ENCODE measurements around the gene POLR2F.

The POLR2F gene

DNA sequence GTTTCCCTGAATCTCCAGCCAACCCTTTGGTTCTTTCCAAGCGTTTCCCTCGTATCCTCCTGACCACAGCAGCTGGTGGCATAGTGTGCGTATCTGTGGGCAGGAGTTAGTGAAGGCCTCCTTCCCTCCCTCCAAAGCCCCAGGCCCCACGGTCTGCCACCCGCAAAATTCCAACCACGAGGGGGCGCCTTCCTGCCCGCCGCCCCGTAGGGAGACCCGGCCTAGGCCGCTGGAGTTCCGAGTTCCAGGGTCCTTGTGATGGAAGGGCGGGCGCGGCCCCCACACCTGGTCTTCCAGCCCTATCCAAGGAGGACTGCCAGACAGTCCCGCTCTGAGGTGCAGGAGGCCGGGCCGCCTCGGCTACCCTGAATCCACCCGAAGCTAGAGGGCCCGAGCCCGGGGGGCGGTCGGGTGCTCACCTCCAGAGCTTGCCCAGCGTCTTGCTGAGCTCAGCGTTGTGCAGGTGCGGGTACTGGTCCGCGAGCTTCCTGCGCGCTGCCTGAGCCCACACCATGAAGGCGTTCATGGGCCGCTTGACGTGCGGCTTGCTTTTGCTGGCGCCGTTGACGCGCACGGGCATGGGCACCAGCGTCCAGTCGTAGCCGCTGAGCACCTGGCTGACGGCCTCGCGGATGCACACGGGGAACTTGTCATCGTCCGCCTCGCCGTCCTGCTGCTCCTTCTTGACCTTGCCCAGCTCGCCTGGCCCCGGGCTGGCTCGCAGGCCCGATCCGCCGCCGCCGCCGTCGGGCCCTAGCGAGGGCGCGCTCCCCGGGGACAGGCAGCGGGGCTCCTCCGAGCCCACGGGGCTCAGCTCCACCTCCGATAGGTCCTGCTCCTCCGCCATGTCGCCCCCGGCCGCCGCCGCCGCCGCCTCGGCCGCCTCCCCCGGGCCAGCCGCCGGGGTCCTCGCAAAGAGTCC lies 29.7 kb downstream of the POLR2F start:
- no peak for FAIRE-seq

DNA sequence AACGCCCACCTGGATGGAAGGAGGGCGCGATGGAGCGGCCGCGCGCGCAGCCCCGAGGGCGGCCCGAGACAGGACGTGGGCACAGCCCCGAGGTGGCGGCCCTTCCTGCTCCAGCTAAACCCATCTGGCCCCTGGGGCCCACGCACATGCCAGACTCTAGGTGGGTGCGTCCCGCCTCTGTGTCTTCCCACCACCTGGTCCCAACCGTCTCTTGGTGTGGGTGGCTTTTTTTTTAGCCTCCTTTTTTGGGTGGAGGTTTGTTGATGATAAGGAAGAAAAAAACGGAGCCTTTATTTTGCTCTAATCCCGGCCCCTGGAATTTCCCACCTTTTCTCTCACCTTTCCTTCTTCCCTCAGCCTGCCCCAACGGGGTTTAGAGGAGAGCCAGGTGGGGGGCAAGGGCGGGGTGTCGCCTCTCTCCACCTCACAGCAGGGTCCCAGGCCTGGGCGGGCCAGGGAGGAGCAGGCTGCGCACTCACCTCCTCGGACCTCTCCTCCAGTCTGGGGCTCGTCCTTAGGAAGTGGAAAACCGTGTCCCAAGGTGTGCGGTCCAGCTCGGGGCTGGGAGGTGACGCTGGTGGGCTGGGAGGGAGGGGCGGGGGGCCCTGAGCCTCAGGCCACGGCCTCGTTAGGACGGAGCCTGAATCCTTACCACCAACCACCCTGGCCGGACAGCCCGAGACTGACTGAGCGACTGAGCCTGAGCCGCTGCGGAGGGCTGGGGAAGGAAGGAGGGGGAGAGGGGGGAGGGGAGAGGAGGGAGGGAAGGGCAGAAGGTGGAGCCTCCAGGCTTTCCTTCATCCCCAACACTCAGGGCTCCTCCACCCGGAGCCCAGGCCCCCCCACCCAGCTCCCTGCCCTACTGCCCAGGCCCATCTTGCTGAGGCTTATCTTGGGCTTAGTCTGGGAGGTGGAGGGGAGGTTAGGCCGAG lies 30.6 kb downstream of the POLR2F start, which contains the start of gene SOX10:
SOX10 (minus strand) TSS at position 696 of the 932 bp plus-strand sequence. CDS start 771 bp downstream, outside the sequence.
- FAIRE-seq: no peak

DNA sequence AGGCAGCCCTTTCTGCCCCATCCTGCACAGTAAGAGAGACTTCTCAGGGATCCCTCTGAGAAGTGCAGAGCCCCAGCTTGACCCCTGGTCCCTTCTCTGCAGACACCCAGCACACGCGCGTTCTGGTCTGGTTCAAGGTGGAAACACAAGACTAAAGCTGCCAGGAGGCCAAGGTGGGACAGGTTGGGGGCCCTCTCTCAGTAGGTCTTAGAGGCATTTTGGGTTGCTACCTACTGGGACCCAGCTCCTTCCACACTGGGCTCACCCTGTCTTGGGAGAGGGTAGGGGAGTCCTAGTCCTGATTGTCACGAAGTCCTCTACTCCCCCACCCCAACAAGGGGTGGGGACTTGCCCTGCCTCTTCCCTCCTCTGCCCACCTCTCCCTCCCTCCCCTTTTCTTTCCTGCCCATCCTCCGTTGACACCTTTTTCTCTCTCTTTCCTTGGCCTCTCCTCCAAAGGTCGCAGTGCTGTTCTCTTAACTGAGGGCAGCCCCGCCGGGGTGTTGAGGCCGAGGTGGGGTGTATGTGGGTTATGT lies 31.6 kb downstream of the POLR2F start:
- FAIRE-seq: no peak

DNA sequence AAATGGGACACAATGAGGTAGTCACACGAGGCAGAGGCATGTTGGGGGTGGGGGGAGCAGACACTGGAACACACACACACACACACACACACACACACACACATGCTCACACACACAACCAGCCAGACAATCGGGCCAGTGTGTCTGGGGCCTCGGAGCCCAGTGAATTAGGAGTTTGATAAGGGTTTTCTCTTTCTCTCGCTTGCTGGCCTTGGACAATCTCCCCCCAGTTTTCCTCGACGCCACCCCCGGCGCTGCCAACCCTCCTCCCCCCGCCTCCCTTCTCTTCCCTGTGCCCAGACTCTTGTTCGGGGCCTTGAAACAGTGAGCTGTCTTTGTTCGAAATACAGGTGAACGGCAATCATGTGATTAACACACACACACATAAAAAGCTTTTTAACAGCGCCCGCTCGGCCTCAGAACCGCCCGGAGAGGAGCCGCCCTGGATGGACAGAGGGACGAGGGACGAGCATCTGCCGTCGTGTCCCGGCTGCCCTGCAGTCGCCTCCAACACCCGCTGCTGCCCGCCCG lies 32.3 kb downstream of the POLR2F start:
- no peak for FAIRE-seq

DNA sequence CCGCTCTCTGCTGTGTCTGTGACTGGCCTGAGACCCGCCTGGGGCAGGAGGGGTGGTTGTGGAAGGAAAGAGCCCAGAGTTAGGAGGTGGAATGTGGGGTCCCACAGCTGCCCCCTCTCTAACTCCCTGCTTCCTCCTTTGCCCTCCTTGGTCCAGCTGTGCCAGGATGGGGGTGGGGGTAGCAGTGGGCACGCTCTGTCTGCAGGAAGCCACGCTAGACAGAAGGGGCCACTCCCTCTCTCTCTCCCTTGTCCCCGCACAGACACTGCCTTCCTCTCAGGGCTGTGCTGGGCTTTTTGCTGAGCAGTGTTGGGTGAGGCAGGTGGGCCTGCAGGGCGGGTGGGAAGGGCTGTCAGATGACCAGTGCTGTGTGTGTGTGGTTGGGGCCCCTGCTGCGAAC lies 32.9 kb downstream of the POLR2F start:
- no peak for FAIRE-seq

DNA sequence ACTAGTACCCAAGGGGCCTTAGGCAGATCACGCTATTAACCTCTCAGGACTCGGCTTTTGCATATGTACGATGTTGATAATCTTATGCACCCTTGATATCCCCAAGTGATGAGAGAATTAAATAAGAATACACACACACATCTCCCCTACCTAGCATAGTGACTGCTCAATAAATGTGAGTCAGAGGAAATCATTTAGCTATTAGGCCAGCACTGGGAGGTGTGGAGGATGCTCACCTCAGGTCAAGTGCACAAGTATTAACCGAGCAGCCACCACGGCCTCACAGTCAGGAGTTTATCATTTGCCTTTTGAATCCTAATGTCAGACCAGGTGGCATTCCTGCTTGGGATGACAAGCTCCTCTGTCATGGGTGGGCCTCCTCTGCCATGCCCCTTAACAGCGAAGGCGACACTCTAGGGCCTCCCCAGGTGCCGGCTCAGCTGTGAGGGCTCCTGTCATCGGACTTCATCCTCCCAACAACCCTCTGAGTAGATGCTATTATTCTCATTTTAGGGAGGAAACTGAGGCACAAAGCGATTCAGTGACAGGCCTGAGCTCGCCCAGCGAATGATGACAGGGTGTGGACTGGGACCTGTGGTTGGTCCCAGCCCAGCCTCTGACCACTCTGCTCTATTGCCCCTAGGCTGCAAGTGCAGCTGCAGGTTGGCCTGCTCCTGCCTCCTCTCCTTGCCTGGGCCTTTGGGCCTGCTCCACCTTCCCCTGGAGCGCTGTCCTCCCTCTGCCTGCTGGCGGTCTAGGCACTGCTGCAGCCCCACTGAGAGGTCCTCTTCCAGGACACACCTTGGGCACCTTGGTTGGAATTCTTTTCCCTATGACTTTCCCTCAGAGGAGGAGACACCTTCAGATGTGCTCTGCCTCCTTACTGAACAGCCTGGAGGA lies 35.9 kb downstream of the POLR2F start:
- FAIRE-seq: no peak

DNA sequence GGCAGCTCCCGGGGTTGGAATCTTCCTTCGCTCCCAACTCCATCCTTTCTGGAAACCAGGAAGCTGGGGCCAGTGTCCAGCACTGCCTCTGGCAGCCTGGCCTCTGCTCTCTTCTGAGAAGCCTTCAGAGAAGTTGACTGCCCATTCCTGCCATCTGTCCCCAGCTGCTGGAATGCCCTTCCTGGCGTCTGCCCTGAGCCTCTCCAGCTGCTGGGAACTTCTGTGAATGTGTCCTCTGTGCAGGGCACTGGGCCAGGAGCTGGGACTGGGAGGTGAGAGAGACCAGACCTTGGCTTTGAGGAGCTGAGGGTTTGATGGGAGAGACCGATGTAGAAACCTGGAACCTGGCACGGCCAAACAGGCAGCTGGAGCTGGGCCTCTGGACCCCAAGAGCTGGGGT lies 36.8 kb downstream of the POLR2F start:
- no peak for FAIRE-seq

DNA sequence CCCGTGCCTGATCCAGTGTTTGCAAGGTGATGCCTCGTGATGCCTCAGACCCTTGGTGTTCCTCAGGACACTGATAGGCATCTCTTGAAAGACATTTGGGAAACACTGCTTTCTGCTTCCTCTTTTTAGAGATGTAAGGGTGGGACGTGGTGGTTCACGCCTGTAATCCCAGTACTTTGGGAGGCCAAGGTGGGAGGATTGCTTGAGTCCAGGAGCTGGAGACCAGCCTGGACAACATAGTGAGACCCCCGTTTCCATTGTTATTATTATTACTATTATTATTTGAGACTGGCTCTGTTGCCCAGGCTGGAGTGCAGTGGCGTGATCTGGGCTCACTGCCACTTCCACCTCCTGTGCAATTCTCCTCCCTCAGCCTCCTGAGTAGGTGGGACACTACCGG lies 37.4 kb downstream of the POLR2F start:
- FAIRE-seq: no peak

DNA sequence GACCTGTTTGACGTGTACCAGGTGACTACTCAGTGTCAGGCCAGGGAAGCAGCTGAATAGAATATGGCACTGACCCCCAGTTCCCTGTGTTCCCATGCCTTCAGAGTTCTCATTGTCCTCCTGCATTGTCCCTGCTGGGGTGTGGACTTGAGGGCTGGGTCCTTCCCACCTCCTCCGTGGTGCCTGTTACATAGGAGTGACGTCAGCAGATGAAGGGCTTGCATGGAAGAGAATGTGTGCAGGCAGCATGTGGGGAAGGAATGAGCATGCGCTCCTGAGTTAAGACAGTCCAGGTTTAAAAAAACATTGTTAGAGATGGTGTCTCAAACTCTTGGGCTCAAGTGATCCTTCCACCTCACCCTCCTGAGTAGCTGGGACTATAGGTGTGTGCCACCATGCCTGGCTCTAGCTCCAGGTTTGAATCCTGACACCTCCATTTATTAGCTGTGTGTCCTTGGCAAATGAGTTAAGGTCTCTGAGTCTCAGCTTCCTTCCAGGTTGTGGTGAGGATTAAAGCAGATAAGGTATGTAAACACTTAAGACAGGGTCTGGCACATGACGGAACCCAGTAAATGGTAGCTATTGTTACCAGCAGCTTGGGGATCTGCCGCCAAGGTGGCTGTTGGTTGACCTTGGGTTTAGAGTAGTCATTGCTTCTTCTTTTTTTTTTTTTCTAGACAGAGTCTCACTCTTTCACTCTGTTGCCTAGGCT lies 38.4 kb downstream of the POLR2F start:
- FAIRE-seq: no peak

DNA sequence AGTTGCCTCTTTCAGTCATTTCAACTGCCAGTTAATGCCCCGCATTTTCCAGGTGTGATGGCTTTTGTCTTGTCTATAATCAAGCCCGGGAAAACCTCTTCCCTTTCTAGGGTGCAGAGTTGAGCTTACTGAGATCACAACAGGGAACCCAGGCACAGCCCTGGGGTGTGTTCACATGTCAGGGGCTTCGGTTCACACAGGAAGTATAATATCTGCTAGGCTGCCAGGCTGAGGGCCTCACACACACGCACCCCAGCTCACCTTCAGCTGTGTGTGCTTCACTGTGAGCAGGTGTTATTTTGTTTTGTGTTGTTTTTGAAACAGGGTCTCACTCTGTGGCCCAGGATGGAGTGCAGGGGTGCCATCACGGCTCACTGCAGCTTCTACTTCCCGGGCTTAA lies 40.5 kb downstream of the POLR2F start:
- FAIRE-seq: no peak

DNA sequence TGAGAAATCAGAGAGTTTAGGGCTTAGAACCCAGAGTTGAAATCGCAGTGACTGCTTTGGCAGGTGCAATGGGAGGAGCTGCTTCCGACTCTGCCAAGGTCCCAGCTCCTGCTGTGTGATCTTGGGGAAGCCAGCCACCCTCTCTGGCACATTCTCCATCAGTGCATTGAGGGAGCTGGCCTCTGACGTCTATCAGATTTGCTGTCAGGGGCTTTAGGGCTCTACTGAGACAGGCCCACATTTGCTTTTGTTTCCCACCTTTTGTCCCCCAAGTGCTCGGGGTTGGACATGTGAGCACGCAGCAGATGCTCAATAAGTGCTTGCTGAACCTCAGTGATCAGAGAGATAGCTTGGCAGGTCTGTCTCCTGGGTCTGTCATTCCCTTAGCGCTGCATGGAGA lies 41.5 kb downstream of the POLR2F start:
- no peak for FAIRE-seq

DNA sequence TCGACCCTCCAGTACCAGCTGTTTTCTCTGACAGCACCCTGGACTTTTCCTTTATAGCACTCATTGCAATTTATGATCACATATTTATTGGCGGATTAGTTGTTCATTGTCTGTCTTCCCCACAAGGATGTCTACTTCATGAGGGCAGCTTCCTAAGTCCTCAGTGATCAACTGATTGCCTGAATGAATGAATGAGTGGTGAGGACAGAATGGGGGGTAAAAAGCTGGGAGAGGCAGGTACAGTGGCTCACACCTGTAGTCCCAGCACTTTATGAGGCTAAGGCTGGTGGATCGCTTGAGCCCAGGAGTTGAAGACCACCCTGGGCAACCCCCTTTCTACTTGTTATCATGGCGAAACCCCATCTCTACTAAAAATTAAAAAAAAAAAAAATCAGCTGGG lies 42.0 kb downstream of the POLR2F start:
- FAIRE-seq: no peak

DNA sequence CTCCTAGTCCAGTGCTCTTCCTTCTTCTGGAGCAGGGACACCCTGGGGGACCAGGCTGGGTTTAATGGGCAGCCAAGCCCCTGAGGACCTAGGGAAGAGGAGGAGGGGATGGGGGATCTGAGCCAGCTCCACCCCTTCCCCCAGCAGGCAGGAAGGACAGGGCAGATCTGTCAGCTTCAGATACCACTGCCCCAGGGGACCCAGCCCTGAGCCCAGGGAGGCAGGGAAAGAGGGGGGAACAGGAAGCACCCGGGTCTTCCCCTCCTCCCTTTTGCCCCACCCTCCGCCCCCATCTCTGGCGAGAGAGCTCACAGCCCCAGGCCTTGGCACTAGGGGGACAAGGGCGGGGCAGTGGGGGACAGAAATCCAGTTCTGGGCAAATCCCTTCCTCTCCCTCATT lies 42.6 kb downstream of the POLR2F start:
- FAIRE-seq: no peak

DNA sequence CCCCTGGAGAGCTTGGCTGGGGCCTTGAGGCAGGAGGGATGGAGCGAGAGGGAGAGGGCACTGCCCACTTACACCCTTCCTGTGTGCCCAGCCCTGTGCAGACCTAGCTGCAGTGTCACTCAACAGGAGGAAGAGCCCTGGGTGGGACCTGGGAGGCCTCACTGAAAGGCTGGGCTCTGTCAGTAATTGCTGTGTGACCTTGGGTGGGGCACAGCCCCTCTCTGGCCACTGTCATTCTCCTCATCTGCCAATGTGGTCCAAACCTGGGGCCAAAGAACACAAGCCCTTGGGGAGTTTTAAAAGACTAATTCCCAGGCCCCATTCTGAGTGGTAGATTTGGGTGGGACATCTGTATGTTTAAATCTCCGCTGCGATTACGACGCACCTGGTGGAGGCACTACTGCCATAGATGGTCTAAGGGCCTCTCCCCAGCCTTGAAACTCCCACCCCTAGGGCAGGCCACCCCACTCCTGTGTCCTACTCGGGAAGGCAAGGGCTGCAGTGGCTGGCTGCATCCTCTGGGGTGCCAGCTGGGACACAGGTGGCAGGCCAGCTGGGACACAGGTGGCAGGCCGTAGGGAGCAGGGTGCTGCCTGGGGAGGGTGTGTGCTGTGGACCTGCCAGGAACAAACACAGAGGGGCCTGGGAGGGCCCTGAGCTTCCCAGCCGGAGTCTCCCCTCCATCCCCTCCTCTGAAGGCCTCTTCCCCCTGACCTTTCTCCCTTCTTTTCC lies 43.2 kb downstream of the POLR2F start:
- no peak for FAIRE-seq

DNA sequence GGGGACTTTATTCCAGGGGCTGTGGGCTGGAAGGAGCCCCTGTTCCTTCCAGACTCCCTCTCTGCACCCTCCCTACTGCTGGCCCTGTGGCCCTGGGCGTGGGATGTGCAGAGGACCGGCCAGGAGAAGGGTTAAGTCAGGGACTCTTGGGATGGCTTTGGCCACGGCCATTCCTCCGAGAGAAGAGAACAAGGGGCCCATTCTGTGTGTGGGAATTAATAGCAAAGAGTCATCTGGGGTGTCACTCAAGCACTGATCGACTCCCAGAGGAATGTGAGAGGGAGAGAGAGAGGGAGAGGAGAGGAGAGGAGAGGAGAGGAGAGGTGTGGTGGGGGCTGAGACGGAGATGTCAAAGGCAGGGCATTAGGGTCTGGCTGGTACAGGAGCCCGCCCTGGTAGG lies 45.0 kb downstream of the POLR2F start:
- FAIRE-seq: no peak

DNA sequence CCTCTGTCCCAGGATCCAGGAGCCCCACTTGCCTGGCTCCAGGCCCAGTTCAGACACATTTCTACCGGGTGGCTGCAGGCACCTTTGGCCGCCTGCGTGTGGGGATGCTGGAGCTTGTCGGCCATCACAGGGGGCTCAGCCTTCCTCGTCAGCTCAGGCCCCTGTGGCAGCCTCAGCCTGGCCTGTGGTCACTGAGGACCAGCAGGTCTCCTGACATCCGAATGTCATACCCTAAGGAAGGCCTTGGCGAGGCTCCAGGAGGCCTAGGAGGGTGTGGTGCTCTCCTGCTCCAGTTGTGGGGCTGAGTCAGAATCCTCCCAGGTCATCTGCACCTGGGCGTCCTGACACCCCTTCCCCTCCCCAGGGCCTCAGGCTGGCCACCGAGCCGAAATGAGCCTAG lies 45.7 kb downstream of the POLR2F start:
- no peak for FAIRE-seq

DNA sequence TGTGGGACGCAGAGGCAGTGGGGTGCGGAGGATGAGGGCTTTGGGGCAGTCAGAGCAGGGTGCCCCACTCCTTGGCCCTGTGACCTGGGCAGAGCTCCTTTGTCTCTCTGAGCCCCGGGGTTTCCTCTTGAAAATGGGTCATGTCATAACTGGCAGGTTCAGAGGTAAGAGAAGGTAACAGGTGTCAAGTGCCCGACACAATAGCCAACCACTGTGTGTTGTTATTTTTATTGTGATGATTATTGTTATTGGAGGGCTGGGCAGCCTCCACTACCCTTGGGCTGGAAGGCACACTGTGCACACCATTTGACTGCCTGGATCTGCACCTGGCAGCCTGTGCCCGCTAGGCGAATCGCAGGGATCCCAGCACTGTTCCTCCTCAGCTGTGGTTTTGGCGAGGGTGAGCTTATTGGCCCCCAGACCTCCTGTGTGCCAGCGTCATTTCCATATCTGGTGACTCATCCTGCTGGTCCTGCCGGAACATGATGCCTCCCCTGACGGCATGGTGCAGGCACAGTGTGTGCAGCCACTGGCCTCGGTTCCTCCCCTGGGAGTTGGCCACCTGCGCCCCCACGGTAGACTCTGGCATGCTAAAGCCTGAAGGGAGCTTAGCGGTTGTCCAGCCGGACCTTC lies 46.3 kb downstream of the POLR2F start:
- FAIRE-seq: no peak

DNA sequence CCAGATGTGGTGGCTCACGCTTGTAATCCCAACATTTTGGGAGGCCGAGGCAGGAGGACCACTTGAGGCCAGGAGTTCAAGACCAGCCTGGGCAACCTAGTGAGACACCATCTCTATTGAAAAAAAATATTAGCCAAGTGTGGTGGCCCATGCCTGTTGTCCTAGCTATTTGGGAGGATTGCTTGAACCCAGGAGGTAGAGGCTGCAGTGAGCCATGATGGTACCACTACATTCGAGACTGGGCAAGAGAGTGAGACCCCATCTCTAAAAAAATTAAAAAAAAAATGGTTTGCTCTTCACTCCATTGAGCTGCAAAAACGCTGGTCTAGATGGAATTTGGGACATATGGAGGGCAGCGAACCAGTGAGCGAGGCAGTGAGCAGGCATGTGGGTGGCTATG lies 52.4 kb downstream of the POLR2F start:
- no peak for FAIRE-seq

DNA sequence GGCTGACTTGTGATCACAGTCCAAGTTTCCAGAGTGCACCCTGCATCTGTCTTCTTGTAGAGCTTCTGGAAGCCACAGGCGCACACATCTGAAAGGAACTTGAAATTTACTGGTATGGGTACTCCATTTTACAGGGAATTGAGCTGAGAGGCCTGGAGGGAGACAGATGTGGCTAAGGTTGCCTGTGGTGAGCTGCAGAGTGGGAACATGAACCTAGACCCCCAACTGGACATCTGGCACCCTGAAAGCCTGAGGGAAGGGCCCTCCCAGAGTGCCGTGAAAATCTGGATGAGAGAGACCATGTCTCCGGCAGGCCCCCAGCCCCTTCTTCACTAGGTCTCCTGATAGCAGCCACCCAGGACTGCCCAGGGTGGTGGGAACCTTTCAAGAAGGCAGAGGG lies 53.4 kb downstream of the POLR2F start:
- no peak for FAIRE-seq

DNA sequence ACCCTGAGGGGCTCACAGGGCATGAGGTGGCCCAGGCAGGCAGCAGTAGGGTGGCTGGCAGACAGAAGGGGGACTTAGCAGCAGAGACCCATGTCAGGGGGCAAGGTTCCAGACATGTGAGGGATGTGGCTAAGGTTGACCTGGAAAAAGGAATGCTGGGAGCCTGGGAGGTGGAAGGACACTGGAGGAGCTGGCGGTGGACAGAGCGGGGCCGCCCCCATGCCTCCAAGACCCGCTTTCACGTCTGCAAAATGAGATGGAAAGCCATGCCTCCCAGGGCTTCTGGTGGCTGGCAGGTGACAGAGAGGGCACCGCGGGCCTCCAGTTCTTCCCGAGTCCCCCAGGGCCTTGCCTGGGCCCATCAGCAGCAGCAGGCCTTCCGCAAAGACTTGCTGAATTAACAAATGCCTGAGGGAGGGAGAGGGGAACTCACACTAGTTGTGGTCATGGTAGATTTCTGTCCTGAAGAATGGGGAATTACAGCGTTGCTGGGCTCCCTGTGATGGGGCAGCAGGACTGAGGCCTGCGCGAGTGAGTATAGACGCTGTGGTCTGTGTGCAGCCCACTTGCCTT lies 53.9 kb downstream of the POLR2F start:
- FAIRE-seq: no peak
